Dendritic cell treated with granulocyte-macrophage colony-stimulating factor and Interleukin-4, amounts not matched to agents 40 ng/mL and 50 ng/mL, for 4 days (primary cell): ENCODE results near the gene BMERB1.
"Not testable (repeated sequence)": the region's sequence is repeated elsewhere in the genome, so short reads cannot be mapped to it uniquely, and the experiment has no call there.

ENCODE experiments used
- H3K27ac Mint-ChIP-seq: one replicate; pipeline ENCODE4 v1.8.0; 2022; ENCODE audit warnings: mild to moderate bottlenecking, mixed read lengths
- H3K27me3 Mint-ChIP-seq: one replicate; pipeline ENCODE4 v1.8.0; 2022; ENCODE audit warnings: mild to moderate bottlenecking, mixed read lengths
- H3K36me3 Mint-ChIP-seq: one replicate; pipeline ENCODE4 v1.8.0; 2022; ENCODE audit warnings: low read depth, mixed read lengths
- H3K4me1 Mint-ChIP-seq: one replicate; pipeline ENCODE4 v1.8.0; 2022; ENCODE audit warnings: low read depth, mixed read lengths
- H3K4me3 Mint-ChIP-seq: one replicate; pipeline ENCODE4 v1.8.0; 2022; ENCODE audit warnings: mild to moderate bottlenecking, moderate library complexity, mixed read lengths
- H3K9me3 Mint-ChIP-seq: one replicate; pipeline ENCODE4 v1.8.0; 2022; ENCODE audit warnings: mixed read lengths
- intact Hi-C: fragments of 100-400 bp; cut with micrococcal nuclease; formaldehyde crosslinking; loops from one replicate; pipeline ENCODE4 v1.15.0; 2022

BMERB1 gene

DNA sequence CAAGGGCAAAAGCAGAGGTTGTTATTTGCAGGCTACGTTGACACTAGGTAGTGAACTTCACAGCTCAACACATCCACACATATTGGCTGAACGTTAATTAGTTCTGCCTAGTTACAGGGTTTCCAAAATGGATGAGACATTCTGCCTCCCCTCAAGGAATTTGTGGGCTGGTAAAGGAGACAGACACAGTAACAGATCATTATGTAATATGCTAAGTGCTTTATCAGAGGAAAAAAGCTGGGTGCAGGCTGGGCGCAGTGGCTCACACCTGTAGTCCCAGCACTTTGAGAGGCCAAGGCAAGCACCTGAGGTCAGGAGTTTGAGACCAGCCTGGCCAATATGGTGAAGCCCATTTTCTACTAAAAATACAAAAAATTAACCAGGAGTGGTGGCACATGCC, 26.2 kb downstream of the BMERB1 start:
- H3K27ac Mint-ChIP-seq: no peak overlapping the region
- no peaks in the 10 kb centered on the region for H3K36me3 Mint-ChIP-seq
- intact Hi-C loops: no loop called here
- H3K4me1 Mint-ChIP-seq: no peaks in the 10 kb centered on the region
- H3K9me3 Mint-ChIP-seq: no peaks in the 10 kb centered on the region
- H3K4me3 Mint-ChIP-seq: no peak overlapping the region
- peaks cover 15% of the 10 kb centered on the region for H3K27me3 Mint-ChIP-seq

DNA sequence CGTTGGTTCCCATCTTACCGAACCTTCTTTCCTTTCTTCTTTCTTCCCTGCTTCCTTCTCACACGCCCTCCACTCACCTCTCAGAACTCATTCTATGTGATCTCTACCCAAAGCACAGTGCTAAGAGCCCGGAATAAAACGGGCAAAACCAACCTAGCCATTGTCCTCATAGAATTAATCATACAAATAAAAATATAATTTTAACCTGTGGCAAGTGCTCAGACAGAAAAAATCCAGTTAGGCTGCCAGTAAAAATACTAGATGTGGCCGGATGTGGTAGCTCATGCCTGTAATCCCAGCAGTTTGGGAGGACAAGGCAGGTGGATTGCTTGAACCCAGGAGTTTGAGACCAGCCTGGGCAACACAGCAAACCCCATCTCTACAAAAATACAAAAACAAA, 27.0 kb downstream of the BMERB1 start:
- Mint-ChIP-seq H3K27me3 (peaks cover 15% of the 10 kb centered on the region), H3K4me3 (no peak overlapping the region), H3K36me3 (no peaks in the 10 kb centered on the region), H3K4me1 (no peaks in the 10 kb centered on the region), H3K9me3 (no peaks in the 10 kb centered on the region), H3K27ac (no peak overlapping the region)
- intact Hi-C loops: no loop called here

DNA sequence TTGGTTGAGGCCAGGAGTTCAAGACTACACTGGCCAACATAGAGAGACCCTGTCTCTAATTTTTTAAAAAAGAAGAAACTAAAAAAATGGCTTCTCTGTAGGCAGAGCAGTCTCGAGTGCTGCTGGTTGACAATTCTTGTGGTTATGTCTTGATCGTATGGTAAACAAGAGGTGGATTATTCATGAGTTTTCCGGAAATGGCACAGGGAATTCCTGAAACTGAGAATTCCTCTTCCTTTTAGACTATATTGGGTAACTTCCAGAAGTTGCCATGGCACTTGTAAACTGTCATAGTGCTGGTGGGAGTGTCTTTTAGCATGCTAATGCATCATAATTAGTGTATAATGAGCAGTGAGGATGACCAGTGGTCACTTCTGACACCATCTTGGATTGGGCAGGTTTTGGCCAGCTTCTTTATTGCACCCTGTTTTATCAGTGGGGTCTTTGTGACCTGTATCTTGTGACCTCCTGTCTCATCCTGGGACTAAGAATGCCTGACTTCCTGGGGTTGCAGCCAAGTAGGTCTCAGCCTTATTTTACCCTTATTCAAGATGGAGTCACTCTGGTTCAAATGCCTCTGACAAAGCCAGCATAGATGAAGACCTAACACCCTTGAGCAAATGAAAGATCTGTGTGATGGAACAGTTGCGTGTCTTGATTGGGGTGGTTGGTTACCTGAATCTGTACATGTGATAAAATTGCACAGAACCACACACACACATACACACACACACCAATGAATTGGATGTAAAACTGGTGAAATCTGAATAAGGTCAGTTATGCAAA, 30.2 kb downstream of the BMERB1 start:
- intact Hi-C loops: no loop called here
- Mint-ChIP-seq H3K27me3 (peaks cover 12% of the 10 kb centered on the region), H3K36me3 (no peaks in the 10 kb centered on the region), H3K4me3 (no peak overlapping the region), H3K9me3 (no peaks in the 10 kb centered on the region), H3K4me1 (no peaks in the 10 kb centered on the region), H3K27ac (no peak overlapping the region)

DNA sequence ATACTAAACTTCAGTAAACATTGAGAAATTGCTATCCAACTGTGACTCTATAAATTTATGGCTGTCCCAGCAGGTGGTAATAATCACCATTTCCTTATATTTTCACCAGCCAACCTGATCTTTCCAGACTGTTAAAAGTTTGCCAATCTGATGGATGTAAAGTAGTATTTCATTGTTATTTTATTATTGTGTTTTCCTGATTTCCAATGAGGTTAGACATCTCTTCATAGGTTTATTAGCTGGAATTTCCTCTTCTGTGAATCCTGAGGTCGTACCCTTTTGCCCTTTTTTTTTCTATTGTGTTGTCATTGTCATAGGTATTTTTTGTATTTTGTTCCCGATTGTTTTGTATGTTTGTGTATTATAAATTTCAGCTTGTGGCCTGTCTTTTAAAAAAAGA, 31.7 kb downstream of the BMERB1 start:
- no peaks in the 10 kb centered on the region for H3K36me3 Mint-ChIP-seq

DNA sequence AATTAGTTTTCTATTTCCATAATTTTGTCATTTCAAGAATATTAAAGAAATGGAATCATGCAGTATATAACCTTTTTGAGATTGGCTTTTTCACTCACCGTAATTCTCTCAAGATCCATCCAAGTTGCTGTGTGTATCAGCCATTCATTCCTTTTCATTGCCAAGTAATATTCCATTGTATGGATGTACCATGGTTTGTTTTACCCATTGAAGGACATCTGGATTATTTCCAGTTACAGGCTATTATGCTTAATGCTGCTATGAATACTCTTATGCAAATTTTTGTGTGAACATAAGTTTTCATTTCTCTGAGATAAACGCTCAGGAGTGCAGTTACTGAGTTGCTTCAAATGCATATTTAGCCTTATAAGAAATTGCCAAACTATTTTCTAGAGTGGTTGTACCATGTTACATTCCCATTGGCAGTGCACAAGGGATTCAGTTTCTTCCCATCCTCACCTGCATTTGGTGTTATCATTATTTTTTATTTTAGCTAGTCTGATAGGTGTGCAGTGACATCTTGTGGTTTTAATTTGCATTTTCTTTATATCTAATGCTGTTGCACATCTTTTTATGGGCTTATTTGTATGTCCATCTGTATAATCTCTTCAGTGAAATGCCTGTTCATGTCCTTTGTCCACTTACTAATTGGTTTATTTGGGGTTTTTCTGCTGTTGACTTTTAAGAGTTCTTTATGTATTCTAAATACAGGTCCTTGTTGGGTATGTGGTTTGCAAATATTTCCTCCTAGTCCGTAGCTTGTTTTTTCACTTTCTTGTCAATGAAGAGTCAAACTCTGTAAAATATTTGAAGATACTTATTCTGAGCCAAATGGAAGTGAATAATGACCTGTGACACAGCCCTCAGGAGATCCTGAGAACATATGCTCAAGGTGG, 32.7 kb downstream of the BMERB1 start:
- no peak overlapping the region for H3K4me3 Mint-ChIP-seq
- H3K36me3 Mint-ChIP-seq: no peaks in the 10 kb centered on the region
- peaks cover 9% of the 10 kb centered on the region for H3K27me3 Mint-ChIP-seq
- no peaks in the 10 kb centered on the region for H3K9me3 Mint-ChIP-seq
- intact Hi-C loops: no loop called here
- no peaks in the 10 kb centered on the region for H3K4me1 Mint-ChIP-seq
- no peak overlapping the region for H3K27ac Mint-ChIP-seq

More for the DNA sequence above, 31.7 kb downstream of the BMERB1 start:
- intact Hi-C loops: no loop called here
- Mint-ChIP-seq H3K27ac (no peak overlapping the region), H3K4me1 (no peaks in the 10 kb centered on the region), H3K27me3 (peaks cover 8% of the 10 kb centered on the region), H3K9me3 (no peaks in the 10 kb centered on the region), H3K4me3 (no peak overlapping the region)

DNA sequence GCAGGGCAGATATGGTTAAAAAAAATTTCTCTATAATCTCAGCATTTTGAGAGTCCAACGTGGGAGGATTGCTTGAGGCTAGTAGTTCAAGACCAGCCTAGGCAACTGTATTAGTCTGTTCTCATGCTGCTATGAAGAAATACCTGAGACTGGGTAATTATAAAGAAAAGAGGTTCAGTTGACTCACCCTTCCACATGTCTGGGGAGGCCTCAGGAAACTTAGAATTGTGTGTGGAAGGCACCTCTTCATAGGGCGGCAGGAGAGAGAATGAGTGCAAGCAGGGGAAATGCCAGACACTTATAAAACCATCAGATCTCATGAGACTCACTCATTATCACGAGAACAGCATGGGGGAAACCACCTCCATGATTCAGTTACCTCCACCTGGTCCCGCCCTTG, 42.6 kb downstream of the BMERB1 start:
- H3K4me3 Mint-ChIP-seq, H3K36me3 Mint-ChIP-seq, H3K27me3 Mint-ChIP-seq, intact Hi-C loops, H3K27ac Mint-ChIP-seq: not testable (repeated sequence)
- peaks cover 14% of the 10 kb centered on the region for H3K9me3 Mint-ChIP-seq
- peaks cover 25% of the 10 kb centered on the region for H3K4me1 Mint-ChIP-seq

DNA sequence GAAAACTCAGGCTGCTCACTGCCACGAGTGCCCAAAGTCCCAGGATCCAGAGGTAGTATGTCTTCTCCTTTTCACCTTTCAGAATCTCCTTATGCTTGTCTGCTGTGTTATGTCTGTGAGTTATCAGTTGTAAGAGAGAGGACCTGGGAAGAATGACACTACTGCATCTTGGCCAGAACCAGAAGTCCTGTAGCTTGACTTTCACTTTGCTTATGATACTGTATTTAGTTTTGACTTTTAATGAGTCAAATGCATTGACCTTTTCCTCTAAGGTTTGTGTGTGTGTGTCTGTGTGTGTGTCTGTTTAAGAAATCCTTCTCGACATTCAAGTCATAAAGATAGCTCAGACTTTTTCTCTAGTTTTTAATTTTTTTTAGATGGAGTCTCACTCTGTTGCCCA, 43.4 kb downstream of the BMERB1 start:
- H3K36me3 Mint-ChIP-seq: no peaks in the 10 kb centered on the region
- intact Hi-C loops: no loop called here
- H3K27me3 Mint-ChIP-seq: peaks cover 2% of the 10 kb centered on the region
- peaks cover 33% of the 10 kb centered on the region for H3K4me1 Mint-ChIP-seq
- H3K4me3 Mint-ChIP-seq: no peak overlapping the region
- no peak overlapping the region for H3K27ac Mint-ChIP-seq
- peaks cover 14% of the 10 kb centered on the region for H3K9me3 Mint-ChIP-seq

DNA sequence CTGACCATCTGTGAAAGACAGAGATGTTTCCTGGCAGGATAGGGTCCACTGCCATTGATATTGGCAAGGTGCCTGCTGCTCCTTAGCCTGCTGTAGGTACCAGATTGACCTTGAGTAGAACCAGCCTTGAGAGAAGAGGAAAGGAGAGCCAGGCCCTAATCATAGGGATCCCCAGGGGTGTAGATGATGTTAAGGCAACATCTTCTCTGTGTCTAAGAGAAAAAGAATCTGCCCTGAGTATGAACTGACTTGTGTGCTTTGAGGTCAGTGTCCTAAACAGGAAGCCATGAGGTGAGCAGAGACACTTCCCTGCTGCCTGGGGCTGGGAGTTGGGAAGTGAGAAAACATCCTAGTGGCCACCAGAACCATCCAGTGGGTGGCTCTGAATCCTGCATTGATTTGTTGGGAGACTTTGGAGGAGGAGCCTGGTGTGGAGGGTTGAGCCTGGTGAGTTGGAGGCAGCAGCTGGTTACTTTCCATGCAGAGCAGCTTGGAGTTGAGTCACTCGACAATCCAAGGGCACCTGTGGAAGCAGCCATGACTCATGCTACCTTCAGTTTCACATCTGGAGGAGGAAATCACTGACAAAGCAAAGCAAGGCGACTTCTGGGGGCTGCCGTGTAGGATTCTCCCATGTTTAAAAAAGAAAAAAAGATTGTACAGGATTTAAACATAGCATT, 47.8 kb downstream of the BMERB1 start:
- intact Hi-C loops: no loop called here
- Mint-ChIP-seq H3K4me1 (peaks cover 28% of the 10 kb centered on the region), H3K36me3 (no peaks in the 10 kb centered on the region), H3K4me3 (no peak overlapping the region), H3K27me3 (no peaks in the 10 kb centered on the region), H3K9me3 (no peaks in the 10 kb centered on the region), H3K27ac (no peak overlapping the region)

DNA sequence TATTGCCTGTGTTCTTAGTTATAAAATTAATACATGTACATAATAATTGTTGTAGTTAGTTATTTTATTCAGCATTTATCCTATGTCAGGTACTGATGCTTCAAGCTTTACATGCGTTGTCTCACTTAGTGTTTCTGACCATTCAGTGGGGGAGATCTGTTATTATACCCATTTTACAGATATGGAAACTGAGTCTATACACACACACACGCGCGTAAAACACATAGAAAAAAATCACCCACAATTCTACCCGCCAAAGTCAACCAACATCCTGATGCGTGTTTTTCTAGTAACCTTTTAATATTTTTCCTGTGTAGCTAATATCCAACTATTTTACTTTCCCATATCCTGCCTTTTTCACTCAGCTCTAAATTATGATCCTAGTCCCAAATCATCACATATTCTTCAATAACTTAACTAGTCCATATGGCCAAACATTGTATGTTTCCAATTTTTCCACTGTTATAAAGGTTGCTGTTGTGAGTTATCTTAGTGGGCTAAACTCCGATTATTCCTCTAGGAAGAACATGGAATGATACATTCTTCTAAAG, 48.4 kb downstream of the BMERB1 start:
- Mint-ChIP-seq H3K27me3 (peaks cover under 1% of the 10 kb centered on the region), H3K4me1 (peaks cover 28% of the 10 kb centered on the region), H3K27ac (no peak overlapping the region), H3K36me3 (no peaks in the 10 kb centered on the region), H3K9me3 (no peaks in the 10 kb centered on the region), H3K4me3 (no peak overlapping the region)
- intact Hi-C loops: no loop called here

DNA sequence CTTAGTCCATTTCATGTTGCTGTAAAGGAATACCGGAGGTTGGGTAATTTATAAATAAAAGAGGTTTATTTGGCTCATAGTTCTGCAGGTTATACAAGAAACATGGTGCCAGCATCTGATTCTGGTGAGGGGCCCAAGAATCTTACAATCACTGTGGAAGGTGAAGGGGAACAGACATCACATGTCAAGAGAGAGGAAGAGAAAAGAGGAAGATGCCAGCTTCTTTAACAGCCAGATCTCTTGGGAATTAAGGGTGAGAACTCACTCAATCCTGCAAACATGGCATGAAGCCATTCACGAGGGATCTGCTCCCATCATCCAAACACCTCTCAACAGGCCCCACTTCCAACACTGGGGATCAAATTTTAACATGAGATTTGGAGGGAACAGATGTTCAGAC, 49.5 kb downstream of the BMERB1 start:
- Mint-ChIP-seq H3K4me1 (peaks cover 28% of the 10 kb centered on the region), H3K4me3 (no peak overlapping the region), H3K27ac (no peak overlapping the region), H3K36me3 (no peaks in the 10 kb centered on the region), H3K27me3 (peaks cover 2% of the 10 kb centered on the region), H3K9me3 (no peaks in the 10 kb centered on the region)
- intact Hi-C loops: no loop called here

DNA sequence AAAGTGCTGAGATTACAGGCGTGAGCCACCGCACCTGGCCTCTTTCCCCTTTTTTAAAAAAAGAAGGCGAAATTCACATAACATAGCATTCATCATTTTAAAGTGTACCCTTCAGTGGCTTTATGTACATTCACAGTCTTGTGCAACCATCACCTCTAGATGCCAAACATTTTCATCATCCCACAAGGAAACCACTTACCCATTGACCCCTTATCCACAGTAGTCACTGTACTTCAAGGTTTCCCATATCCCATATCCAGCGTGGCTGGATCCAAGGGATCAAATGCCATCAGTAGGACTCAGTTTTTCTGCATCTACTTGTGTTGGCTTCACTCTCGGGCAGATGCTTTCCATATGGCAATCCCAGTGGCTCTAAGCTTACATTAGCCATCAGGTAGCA, 50.3 kb downstream of the BMERB1 start:
- peaks cover 2% of the 10 kb centered on the region for H3K27me3 Mint-ChIP-seq
- peaks cover 32% of the 10 kb centered on the region for H3K4me1 Mint-ChIP-seq
- intact Hi-C loops: no loop called here
- no peaks in the 10 kb centered on the region for H3K9me3 Mint-ChIP-seq
- no peak overlapping the region for H3K27ac Mint-ChIP-seq
- no peaks in the 10 kb centered on the region for H3K36me3 Mint-ChIP-seq
- H3K4me3 Mint-ChIP-seq: no peak overlapping the region

DNA sequence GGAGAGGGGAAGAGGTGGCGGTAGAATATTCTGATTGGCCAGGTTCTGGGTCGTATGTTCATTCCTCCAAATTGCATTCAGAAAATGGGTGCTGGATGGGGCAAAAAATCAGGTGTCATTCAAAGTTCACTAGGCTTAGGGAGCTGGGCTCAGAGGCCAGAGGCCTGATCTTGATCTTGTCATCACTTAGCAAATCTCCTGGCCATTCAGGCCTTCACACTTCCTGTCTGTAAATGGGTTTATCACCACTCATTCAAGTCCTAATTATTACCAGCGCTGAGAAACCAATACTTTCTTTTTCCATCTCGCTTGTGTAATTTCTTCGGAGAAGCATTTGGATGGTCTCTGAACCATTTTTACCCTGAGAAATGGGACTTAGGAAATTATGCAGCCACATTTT, 50.8 kb downstream of the BMERB1 start:
- Mint-ChIP-seq H3K4me3 (no peak overlapping the region), H3K27me3 (peaks cover 2% of the 10 kb centered on the region), H3K4me1 (peaks cover 35% of the 10 kb centered on the region), H3K36me3 (no peaks in the 10 kb centered on the region), H3K9me3 (no peaks in the 10 kb centered on the region), H3K27ac (no peak overlapping the region)
- intact Hi-C loops: no loop called here

DNA sequence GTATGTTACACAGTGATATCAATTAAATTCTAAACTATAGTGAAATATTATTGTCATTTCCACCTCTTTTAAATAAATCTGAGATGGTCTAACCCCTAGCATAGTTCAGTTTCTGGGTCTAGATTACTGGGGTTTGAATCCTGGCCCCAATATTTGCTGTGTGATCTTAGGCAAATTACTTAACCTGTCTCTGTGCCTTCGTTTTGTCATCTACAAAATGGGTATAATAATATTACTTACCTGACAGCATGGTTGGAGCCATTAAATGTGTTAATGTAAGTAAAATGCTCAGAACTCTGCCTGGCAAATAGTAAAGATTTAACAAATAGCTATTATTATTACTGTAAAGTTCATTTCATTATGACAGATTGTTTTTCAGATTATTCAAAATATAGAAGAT, 52.3 kb downstream of the BMERB1 start:
- Mint-ChIP-seq H3K9me3 (no peaks in the 10 kb centered on the region), H3K4me1 (peaks cover 43% of the 10 kb centered on the region), H3K36me3 (no peaks in the 10 kb centered on the region), H3K27me3 (peaks cover 2% of the 10 kb centered on the region), H3K4me3 (no peak overlapping the region), H3K27ac (no peak overlapping the region)
- intact Hi-C loops: no loop called here
